A204.1 (cell line): ENCODE measurements around the gene MYH9.

Experiments used
- FAIRE-seq: peaks from 2 replicates; lab custom pipeline; 2012; peaks lifted over from hg19 to GRCh38; lab: Jason Lieb, UNC

Gene MYH9

GRCh38 chr22:36330655-36331305, 57.0 kb downstream of the MYH9 start:
- no peak for FAIRE-seq

GRCh38 chr22:36330127-36330526, 57.6 kb downstream of the MYH9 start:
- no peak for FAIRE-seq

GRCh38 chr22:36329254-36330078, 58.3 kb downstream of the MYH9 start:
- FAIRE-seq = no peak

- no peak for FAIRE-seq
Observed at GRCh38 chr22:36328635-36329253, 59.0 kb downstream of the MYH9 start.

GRCh38 chr22:36327922-36328551, 59.7 kb downstream of the MYH9 start:
- FAIRE-seq = no peak

GRCh38 chr22:36326178-36327161, 61.3 kb downstream of the MYH9 start:
- FAIRE-seq = no peak

GRCh38 chr22:36325154-36326031, 62.4 kb downstream of the MYH9 start:
- FAIRE-seq = no peak

GRCh38 chr22:36324414-36324813, 63.4 kb downstream of the MYH9 start:
- FAIRE-seq = no peak

GRCh38 chr22:36323855-36324331, 63.9 kb downstream of the MYH9 start:
- no peak for FAIRE-seq

- FAIRE-seq = no peak
Observed at GRCh38 chr22:36323182-36323854, 64.4 kb downstream of the MYH9 start.

GRCh38 chr22:36322602-36322915, 65.2 kb downstream of the MYH9 start:
- FAIRE-seq = no peak

GRCh38 chr22:36321797-36322601, 65.8 kb downstream of the MYH9 start:
- no peak for FAIRE-seq

- FAIRE-seq = no peak
Observed at GRCh38 chr22:36320553-36320952, 67.2 kb downstream of the MYH9 start.

- FAIRE-seq = no peak
Observed at GRCh38 chr22:36319595-36320497, 67.9 kb downstream of the MYH9 start.

GRCh38 chr22:36318442-36318841, 69.3 kb downstream of the MYH9 start:
- FAIRE-seq = no peak

- FAIRE-seq = no peak
Observed at GRCh38 chr22:36317658-36318271, 70.0 kb downstream of the MYH9 start.

GRCh38 chr22:36316419-36316818, 71.3 kb downstream of the MYH9 start:
- FAIRE-seq = no peak

GRCh38 chr22:36315325-36315724, 72.4 kb downstream of the MYH9 start:
- no peak for FAIRE-seq
